Endodermal cell (in vitro differentiated cells): ENCODE results near the gene TGFBR3. TPM values are rescaled to one million over a fixed set of nuclear protein-coding genes. Genes with fewer than 3 reads are reported as not detected.

Experiments
- DNase-seq: peaks from one replicate; pipeline ENCODE4 v3.0.0-alpha.2; 2017
- H3K27ac ChIP-seq: 2 replicates; pipeline ENCODE4 v1.5.1; 2013; ENCODE audit warnings: mild to moderate bottlenecking, low read depth, low read length, moderate library complexity
- H3K27me3 ChIP-seq: 2 replicates; pipeline ENCODE4 v1.6.1; 2013; ENCODE audit warnings: mild to moderate bottlenecking, low read length, moderate library complexity; ENCODE audit not compliant: insufficient read depth, control insufficient read depth, poor library complexity, severe bottlenecking
- H3K36me3 ChIP-seq: 2 replicates; pipeline ENCODE4 v1.7.0; 2013; ENCODE audit warnings: mild to moderate bottlenecking, low read length, moderate library complexity; ENCODE audit not compliant: control insufficient read depth, insufficient read depth
- H3K4me1 ChIP-seq: one replicate; pipeline ENCODE4 v1.7.0; 2013; ENCODE audit warnings: low read length; ENCODE audit not compliant: control insufficient read depth, insufficient read depth
- H3K4me3 ChIP-seq: 2 replicates; pipeline ENCODE4 v1.5.1; 2013; ENCODE audit warnings: mild to moderate bottlenecking, low read length, moderate library complexity
- H3K9ac ChIP-seq: 2 replicates; pipeline ENCODE4 v1.6.1; 2013; ENCODE audit warnings: mild to moderate bottlenecking, low read length, moderate library complexity; ENCODE audit not compliant: poor library complexity, severe bottlenecking; ENCODE audit errors: extremely low read depth
- H3K9me3 ChIP-seq: 2 replicates; pipeline ENCODE4 v1.6.1; 2013; ENCODE audit warnings: mild to moderate bottlenecking, low read length, moderate library complexity; ENCODE audit not compliant: control insufficient read depth
- H3K27ac Mint-ChIP-seq: 2 replicates; pipeline ENCODE4 v1.8.0; 2020; ENCODE audit warnings: mixed read lengths
- H3K27me3 Mint-ChIP-seq: 2 replicates; pipeline ENCODE4 v1.8.0; 2021; ENCODE audit warnings: mild to moderate bottlenecking, mixed read lengths; ENCODE audit not compliant: insufficient read depth
- H3K36me3 Mint-ChIP-seq: 2 replicates; pipeline ENCODE4 v1.8.0; 2020; ENCODE audit warnings: low read depth, mixed read lengths
- H3K4me1 Mint-ChIP-seq: 2 replicates; pipeline ENCODE4 v1.8.0; 2020; ENCODE audit warnings: mixed read lengths
- H3K4me3 Mint-ChIP-seq: 2 replicates; pipeline ENCODE4 v1.8.0; 2020; ENCODE audit warnings: mild to moderate bottlenecking, moderate library complexity, mixed read lengths
- H3K9me3 Mint-ChIP-seq: 2 replicates; pipeline ENCODE4 v1.8.0; 2020; ENCODE audit warnings: mild to moderate bottlenecking, mixed read lengths
- WGBS, 2 experiments: methylation state at CpG; one replicate each; pipeline versions ENCODE4 v1.1.5 to v1.1.7; 2013; ENCODE audit warnings: missing lambda C conversion rate in 2 of 2, mixed read lengths in 1 of 2; ENCODE audit not compliant: insufficient coverage in 1 of 2, insufficient read length in 1 of 2; 5-methylcytosine and 5-hydroxymethylcytosine counted together
- total RNA-seq, 2 donors: library from RNA; stranded (reverse); fragmentation: NEBNext Ultra II Directional in 1 of 2; extraction: Animal tissue kit (Norgen Biotek cat#: 25700) in 1 of 2; gene quantifications; 2 replicates in 1 of 2; 3 replicates in 1 of 2; pipeline ENCODE4 v1.2.1, GENCODE V29; 2021
- TF ChIP-seq, protein P1 (sequence below): fragments of 200-600 bp; sonication (generic); conservative IDR thresholded peaks from 2 replicates; pipeline ENCODE4 v1.5.0; 2021; ENCODE audit warnings: antibody characterized with exemption, mild to moderate bottlenecking

Gene TGFBR3
- total RNA-seq, 2 donors from 2014 or later, result 8.1 to 8.5 TPM

DNA sequence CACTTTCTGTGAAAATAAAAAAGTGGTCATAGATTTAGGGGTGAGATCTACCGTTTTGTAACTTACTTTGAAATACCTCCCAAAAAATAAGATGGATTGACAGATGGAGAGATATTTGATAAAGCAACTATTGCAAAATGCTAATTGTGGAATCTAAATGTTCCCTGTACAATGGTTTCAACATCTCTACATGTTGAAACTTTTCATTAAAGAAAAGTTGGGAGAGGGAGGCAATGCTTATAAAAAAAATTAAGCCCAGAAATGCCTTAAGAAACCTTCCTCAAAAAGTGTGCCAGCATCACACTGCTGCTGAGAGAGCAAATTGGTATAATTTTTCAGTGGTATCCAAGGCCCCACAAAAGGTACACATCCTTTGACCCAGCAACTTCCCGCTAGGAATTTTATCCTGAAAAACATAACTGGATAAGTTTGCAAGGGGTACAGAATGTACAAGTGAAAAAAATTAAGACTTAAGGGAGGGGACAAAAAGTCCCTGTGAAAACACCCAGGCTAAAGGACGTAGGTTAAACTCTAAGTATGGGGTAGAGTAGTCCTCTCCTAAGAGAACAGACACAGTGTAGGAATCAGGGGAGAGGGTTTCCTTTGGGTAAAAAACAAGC lies 84.3 kb downstream of the TGFBR3 start:
- Mint-ChIP-seq H3K4me1 (peaks cover 20% of the 10 kb centered on the region), H3K9me3 (no peaks in the 10 kb centered on the region), H3K4me3 (no peak overlapping the region), H3K36me3 (no peaks in the 10 kb centered on the region), H3K27me3 (no peaks in the 10 kb centered on the region), H3K27ac (no peak overlapping the region)
- Histone ChIP-seq H3K9ac (no peak overlapping the region), H3K4me3 (no peak overlapping the region), H3K36me3 (no peaks in the 10 kb centered on the region), H3K9me3 (no peaks in the 10 kb centered on the region), H3K27ac (no peak overlapping the region), H3K4me1 (peaks cover 3% of the 10 kb centered on the region), H3K27me3 (no peaks in the 10 kb centered on the region)
- DNase-seq, result no peak
- TF ChIP-seq, protein P1, sequence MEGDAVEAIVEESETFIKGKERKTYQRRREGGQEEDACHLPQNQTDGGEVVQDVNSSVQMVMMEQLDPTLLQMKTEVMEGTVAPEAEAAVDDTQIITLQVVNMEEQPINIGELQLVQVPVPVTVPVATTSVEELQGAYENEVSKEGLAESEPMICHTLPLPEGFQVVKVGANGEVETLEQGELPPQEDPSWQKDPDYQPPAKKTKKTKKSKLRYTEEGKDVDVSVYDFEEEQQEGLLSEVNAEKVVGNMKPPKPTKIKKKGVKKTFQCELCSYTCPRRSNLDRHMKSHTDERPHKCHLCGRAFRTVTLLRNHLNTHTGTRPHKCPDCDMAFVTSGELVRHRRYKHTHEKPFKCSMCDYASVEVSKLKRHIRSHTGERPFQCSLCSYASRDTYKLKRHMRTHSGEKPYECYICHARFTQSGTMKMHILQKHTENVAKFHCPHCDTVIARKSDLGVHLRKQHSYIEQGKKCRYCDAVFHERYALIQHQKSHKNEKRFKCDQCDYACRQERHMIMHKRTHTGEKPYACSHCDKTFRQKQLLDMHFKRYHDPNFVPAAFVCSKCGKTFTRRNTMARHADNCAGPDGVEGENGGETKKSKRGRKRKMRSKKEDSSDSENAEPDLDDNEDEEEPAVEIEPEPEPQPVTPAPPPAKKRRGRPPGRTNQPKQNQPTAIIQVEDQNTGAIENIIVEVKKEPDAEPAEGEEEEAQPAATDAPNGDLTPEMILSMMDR, result no peak
- WGBS, 2 experiments, result 85 to 89% methylated on average over 1 to 3 of the region's 3 CpGs

DNA sequence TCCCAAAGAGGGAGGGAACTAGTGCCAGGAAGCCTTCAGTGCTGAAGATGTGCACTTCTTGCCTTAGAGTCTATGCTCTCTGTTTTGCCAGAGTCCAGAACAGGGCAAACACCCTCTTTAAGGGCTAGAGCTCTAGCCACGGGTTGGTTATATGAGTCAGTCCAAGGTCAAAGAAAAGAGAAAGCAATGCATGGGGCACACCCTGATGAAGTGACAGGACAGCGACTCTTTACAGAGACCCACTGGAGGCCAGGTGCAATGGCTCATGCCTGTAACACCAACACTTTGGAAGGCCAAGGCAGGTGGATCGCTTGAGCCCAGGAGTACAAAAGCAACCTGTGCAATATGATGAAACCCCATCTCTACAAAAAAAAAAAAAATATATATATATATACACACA lies 86.1 kb downstream of the TGFBR3 start:
- H3K27ac Mint-ChIP-seq, result no peak overlapping the region
- Histone ChIP-seq H3K4me3 (no peak overlapping the region), H3K9ac (no peak overlapping the region), H3K9me3 (no peaks in the 10 kb centered on the region), H3K27me3 (no peaks in the 10 kb centered on the region), H3K4me1 (peaks cover 3% of the 10 kb centered on the region), H3K36me3 (no peaks in the 10 kb centered on the region), H3K27ac (no peak overlapping the region)
- peaks cover 14% of the 10 kb centered on the region for H3K4me1 Mint-ChIP-seq
- no peaks in the 10 kb centered on the region for H3K27me3 Mint-ChIP-seq
- TF ChIP-seq, protein P1, result no peak
- WGBS, 2 experiments, result 92 to 93% methylated on average over 1 to 3 of the region's 3 CpGs
- H3K36me3 Mint-ChIP-seq, result peaks cover 3% of the 10 kb centered on the region
- DNase-seq, result no peak
- no peak overlapping the region for H3K4me3 Mint-ChIP-seq
- no peaks in the 10 kb centered on the region for H3K9me3 Mint-ChIP-seq

DNA sequence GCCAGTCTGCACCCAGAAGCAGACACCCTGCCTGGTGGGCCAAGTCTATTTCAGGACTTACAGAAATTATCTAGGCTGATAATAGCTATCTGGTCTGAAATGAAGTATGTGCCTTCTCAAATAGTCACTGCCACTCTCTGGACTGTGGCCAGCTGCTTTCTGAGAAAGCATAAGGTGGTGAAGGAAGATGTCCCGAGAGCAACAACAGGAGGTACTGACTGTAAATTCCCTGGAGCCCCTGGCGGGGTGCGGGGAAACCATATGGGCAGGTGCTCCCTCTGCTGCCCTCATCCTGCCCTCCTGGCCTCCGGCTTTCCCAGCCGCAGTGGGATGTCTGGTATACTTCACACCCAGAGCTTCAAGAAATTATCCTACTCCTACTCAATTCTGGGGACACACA lies 86.8 kb downstream of the TGFBR3 start:
- Histone ChIP-seq H3K9me3 (no peaks in the 10 kb centered on the region), H3K27ac (no peak overlapping the region), H3K9ac (no peak overlapping the region), H3K36me3 (no peaks in the 10 kb centered on the region), H3K27me3 (no peaks in the 10 kb centered on the region), H3K4me1 (peaks cover 3% of the 10 kb centered on the region), H3K4me3 (no peak overlapping the region)
- no peak for DNase-seq
- peaks cover 7% of the 10 kb centered on the region for H3K4me1 Mint-ChIP-seq
- peaks cover 9% of the 10 kb centered on the region for H3K36me3 Mint-ChIP-seq
- no peak overlapping the region for H3K4me3 Mint-ChIP-seq
- no peaks in the 10 kb centered on the region for H3K27me3 Mint-ChIP-seq
- TF ChIP-seq, protein P1, result peak; percentile 41
- H3K9me3 Mint-ChIP-seq, result no peaks in the 10 kb centered on the region
- 95 to 100% methylated on average over 1 to 5 of the region's 5 CpGs for WGBS, 2 experiments
- no peak overlapping the region for H3K27ac Mint-ChIP-seq
